GM20000 (cell line): Measurements from ENCODE around the gene MORC2.

Source experiments
- DNase-seq: peaks from one replicate; pipeline ENCODE4 v3.0.0; 2012; ENCODE audit warnings: low spot score
- TF ChIP-seq, protein P1 (sequence below): IDR thresholded peaks from 2 replicates; pipeline ENCODE4 v1.5.1; 2012; ENCODE audit warnings: mild to moderate bottlenecking, control low read depth; ENCODE audit errors: extremely low read depth, missing control alignments

MORC2 gene

DNA sequence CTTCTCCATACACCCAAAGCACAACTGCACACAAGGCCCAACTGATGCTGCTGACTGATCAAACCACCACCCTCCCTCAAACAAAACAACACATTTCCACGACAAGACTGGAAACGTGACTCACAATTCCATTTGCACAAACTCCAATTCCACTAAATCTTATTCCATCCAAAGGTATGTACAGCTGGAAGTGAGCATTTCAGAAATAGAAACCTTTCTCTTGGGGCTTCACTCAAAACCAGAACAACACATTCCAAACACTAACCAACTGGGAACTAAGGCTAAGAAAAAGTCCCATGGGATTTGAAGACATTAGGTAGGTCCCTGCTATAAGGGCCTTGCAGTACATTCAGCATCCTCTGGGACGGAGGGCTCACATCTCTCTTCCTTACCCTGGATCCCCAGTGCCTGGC lies 19.6 kb downstream of the MORC2 start:
- TF ChIP-seq, protein P1, sequence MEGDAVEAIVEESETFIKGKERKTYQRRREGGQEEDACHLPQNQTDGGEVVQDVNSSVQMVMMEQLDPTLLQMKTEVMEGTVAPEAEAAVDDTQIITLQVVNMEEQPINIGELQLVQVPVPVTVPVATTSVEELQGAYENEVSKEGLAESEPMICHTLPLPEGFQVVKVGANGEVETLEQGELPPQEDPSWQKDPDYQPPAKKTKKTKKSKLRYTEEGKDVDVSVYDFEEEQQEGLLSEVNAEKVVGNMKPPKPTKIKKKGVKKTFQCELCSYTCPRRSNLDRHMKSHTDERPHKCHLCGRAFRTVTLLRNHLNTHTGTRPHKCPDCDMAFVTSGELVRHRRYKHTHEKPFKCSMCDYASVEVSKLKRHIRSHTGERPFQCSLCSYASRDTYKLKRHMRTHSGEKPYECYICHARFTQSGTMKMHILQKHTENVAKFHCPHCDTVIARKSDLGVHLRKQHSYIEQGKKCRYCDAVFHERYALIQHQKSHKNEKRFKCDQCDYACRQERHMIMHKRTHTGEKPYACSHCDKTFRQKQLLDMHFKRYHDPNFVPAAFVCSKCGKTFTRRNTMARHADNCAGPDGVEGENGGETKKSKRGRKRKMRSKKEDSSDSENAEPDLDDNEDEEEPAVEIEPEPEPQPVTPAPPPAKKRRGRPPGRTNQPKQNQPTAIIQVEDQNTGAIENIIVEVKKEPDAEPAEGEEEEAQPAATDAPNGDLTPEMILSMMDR, result no peak
- DNase-seq, result no peak

DNA sequence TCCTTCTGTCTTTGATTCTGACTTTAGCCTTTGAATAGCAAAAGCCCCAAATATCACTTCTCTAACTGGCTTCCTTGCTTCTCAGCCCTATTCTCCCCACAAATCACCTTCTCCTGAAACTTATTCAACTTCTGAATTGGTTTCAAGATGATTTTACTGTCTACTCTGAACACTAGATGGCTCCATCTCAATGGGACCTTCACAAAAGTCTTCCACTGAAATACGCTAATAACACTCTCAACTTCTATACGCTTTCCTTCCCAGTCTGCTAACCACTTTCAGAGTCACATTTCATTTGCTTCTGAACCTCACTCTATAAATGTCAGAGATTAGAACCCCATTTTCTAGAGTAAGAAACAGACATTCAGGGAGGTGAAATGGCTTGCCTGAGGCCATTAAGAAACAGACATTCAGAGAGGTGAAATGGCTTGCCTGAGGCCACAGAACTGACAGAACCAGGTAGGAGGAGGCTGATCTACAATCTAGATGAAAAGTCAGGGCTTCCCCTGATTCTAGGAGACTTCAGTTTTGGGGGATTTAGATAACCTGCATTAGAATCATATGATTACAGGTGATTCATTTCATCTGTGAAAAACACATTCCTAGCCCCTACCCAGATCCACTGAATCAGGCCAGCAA lies 20.6 kb downstream of the MORC2 start:
- TF ChIP-seq, protein P1, result no peak
- peak; percentile 23 for DNase-seq

DNA sequence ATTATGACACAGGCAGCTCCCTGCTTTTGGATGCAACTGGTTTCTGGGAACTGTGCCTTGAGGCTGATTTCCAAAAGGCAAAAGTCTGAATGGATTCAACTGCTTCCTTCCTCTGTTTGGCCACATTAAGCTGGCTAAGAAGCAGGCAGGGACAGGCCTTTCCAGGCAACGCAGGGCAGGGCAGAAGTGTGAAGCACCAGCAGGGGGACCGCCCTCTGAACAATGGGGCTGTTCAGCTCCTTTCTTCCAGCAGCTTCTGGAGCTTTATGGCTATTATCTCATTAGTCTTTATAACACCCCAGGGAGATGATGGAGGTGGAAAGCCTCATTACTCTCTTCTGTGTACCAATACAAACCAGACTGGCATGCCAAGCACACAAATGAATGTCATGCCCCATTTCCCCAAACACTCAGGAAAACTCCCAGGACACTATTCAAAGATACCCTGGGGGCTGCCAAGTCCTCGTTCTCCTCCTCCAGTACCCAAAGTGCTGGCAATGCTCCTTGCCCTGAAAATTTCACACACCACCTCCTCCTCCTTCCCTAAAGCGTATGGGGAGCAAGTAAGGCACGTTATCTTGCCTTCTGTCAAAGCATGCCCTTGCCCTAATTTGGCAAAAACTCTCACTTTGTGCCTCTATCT lies 21.3 kb downstream of the MORC2 start:
- TF ChIP-seq, protein P1, result no peak
- DNase-seq, result no peak

DNA sequence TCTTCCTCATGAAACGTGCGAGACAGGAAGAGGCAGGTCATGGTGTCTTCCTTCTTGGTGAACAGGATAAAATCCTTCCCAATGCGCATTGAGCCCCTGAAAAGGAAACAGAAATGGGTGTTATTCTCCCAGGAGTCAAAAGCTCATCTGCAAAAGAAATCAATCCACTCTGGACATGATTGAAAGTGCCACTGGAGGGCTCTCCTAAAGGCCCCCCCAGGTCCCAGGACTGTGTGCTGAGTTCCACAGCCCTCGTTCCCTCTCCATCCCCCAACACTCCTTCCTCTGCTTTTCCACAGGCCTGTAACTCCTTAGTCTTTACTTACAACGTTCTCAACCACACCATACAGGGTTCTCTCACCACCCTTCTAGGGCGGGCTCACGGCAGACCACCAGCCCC lies 22.2 kb downstream of the MORC2 start:
- TF ChIP-seq, protein P1, result no peak
- DNase-seq, result no peak

DNA sequence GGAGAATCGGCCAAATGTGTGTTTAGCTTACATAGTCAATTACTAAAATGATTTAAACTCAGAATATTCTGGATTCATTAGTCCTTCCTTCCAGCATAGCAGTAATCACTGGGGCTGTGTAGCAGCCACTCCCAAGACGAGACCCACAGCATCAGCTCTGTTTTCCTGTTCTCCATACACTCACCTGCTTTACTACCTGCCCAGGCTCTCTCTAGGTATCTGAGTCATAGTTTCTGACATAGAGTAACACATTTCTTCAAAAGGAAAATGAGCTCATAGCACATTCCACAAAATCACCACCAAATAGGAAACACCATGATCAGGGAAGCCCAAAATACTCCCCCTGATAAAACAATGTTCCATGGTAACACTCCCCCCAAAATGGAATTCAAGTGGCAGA lies 22.9 kb downstream of the MORC2 start:
- DNase-seq, result no peak
- TF ChIP-seq, protein P1, result no peak

DNA sequence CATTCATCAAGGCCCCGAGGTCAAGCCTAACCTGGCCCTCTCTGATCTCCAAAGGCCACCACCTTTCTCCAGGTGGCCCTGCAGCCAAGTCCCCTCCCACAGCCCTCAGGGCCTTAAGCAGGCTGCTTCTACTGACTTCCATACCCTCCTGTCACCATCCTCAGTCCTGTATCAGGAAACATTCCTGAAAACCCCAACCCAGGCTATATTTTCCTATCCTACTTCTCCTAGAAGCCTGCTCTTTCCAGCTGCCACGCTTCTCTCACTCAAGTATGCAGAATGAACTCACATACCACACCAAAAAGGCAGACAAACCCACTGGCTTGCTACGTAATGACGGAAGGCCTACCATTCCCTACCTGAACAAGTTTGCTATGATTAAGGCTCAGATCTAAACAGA lies 23.6 kb downstream of the MORC2 start:
- TF ChIP-seq, protein P1, result no peak
- no peak for DNase-seq

DNA sequence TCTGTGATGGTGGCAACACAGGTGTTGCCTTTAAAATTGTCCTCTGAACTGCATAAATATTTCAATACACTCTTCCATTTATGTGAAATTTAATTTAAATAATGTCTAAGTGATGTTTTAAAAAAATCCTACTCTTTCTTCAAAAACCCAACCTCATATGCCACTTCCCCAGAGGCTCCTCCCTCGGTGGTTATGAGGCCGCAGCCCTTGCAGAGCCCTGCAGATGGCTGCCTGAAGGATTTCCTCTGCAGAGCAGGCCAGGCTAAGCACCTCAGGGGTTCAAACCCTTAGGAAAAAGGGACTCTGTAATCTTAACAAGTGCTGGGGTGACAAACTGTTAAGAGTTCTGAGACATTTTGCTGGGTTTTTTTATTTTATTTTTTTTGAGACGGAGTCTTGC lies 25.2 kb downstream of the MORC2 start:
- DNase-seq, result no peak
- TF ChIP-seq, protein P1, result no peak
